ENCODE measurements around the gene FOSL2.

Gene FOSL2

GRCh38 chr2:28375742-28376631 lies 16.7 kb upstream of the FOSL2 start:
- DNase-seq = no peak

DNA sequence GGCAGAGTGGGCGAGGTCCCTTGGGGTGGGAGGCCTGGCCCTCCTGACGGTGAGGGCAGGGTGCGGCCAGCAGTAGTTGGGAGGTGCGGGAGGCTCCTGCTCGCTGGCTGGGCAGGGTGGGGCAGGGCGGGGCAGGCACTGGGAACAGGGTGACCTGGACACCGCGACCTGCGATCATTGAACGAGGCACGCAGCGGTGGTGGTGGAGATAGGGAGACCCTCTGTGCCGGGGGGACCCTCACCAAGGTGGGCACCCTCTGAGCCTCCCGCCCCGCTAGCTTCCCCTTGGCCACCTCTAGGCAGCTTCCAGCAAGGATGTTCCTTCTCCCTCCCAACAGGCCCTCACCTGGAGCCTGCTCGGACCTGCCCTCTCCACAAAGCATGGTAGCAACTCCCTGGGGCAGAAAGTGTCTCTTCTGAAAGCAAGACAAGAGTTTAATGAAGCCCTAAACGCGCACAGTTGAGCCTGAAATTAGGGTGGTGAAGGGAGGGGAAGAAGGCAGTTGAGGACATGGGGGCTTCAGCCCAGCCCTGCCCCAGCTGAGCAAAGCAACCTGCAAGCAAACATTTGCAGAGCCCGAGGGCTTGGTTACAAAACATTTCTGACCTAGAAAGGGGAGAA lies 15.4 kb upstream of the FOSL2 start:
- DNase-seq = no peak

GRCh38 chr2:28377984-28378678 lies 14.5 kb upstream of the FOSL2 start:
- DNase-seq = peak in 1 of 2 experiments; percentile 4

DNA sequence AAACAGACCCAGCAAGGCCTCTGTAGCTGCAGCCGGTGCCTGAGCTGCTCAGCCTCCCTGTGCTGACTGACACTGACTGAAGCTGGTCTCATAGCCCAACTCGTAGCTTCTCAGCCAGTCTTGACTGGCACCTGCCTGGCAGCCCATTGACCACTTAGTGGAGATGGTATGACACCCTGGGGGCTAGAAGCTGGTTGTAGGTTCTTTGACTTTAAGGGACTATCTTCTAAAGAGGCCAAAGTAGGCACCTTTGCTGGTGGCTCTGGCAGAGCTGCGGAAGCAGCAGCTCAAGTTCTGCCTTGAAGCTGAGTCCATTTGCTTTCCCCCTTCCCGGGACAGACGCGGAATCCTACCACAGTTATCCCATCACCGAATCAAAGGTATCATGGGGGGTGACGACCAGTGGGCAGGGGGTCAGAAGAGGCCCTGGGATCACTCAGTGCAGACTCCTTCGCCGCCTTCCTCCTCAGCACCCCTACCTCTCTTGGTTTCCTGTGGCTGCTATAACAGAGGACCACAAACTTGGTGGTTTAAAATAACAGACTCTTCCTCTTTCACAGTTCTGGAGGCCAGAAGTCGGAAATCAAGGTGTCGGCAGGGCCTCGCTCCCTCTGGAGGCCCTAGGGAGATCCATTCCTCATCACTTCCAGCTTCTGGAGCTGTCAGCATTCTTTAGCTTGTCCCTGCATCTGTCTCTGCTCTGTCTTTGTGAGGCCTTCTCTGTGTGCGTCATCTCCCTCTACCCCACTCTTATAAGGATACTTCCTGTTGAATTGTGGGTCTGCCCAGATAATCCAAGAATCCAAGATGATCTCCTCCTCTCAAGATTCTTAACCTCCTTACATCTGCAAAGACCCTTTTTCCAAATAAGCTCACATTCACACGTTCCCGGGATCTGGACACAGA lies 13.7 kb upstream of the FOSL2 start:
- no peak for DNase-seq

- DNase-seq = no peak
Observed at GRCh38 chr2:28380219-28380618, 12.4 kb upstream of the FOSL2 start.

GRCh38 chr2:28381225-28382180 lies 11.2 kb upstream of the FOSL2 start:
- no peak for DNase-seq

DNA sequence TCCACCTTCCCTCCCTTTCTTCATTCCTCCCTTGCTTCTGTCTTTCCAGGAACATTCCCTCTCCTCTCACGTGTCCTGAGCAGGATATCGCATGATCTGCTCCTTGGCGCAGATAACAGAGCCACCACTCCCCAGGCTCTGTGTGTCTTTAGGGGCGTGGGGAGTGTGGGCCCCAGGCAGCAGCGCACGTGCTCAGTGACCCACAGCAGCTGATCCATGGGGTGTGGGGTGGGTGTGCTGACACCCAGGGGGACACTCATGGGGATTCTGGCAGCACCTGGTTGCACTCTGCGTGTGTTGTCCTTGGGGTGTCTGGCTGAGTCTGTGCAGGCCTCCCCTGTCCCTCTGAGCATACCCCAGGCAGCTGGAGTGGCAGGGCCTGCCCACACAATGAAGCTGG lies 9.9 kb upstream of the FOSL2 start:
- DNase-seq = peak in 1 of 2 experiments; percentile 16

DNA sequence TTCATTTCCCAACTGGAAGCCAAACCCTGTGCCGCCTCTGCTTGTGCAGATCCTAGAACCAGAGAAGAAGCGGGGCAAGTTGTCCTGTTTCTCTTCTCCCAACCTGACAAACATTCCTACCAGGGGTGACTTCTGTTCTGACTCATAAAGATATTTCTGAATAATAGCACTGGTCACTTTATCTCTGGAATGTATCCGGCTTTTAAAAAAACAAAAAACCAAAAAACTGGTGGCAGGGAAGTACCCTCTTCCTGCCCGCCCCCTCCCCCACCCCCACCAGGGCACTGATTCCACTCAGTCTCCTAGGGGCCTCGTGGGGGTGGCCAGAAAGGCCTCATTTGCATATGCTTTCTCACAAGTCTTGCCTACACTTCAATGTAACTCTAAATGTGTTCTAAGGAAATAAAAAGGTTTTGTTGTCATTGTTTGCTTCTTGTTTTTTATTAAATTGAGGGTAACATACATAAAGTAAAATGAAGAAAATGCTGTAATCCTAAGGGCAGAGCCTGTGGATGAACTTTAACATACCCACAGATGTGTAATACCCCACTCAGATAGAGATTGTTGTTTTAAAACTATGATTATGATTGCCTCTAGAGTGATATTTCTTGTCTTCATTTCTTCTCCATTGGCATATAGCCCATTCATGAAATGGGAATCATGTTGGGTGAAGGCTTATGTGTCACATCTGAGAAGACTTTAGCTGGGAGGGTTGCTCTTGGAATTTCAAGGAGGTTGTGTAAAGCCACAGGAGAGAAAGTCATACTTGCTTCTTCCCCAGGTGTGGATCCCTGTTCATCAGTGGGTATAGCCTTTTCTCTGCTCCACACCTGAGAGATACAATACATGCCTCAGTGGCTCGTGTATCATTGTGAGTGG lies 5.3 kb upstream of the FOSL2 start:
- no peak for DNase-seq

DNA sequence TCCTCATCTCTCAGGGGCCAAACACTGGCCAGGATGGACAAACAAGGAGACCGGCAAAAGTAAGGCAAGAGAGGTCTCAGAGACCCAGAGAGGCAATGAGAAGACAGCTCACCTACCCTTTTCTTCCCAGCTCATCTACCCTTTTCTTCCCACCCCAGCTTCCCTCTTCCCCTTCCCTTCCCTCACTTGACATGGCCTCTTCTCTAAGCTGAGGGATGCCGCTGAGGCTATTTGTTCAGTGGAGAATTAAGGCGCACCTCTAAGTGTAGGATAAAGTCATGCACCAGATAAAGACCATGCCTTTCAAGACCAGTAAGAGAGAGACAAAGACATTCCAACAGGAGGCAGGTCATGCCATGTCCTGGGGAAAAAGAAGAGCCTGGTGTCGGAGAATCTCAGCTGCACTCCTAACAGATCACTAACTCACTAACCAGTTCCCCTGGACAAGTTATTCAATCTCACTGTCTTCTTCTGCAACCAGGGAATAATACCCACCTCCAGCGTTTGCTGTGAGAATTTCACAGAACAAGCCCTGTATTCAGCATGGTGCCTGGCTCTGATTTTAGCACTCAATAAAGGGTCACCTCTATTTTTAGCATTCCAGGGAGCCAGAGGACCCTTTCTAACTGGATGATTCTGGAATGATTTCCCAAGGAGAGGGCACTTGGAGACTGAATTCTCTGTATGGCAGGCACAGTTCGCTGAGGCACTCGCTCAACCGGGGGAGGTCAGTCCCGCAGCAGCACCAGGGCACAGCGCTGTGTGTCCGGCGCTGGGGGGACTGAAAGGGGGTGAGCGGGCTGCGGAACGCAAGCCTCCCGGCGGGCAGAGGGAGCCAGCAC lies 3.0 kb upstream of the FOSL2 start:
- no peak for DNase-seq

DNA sequence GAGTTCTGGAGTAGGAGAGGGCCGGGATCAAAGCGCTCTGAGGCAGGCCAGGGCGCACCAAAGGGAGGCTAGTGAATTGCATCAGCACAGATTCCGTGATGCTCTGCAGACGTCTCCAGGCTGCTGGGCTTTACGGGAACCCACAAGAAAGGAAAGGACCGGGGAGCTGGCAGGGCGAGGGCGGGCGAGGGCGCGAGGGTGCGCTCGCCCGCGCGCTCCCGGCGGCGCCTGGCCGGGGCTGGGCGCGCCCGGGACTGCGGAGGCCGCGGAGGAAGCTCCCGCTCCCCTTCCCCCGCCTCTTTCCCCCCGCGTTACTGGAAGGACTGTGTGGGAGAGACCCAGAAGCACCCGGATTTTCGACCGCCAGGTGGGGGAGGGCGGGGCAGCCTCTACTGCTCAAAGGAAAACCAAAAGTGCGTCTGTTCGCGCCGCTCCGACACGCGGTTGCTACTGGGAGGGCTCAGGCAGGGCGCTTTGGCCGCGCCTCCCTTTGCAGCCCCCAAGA lies 2.4 kb upstream of the FOSL2 start:
- DNase-seq = peak; percentile 62 to 77

GRCh38 chr2:28390746-28391563 lies 1.7 kb upstream of the FOSL2 start:
- peak; percentile 24 to 54 for DNase-seq

DNA sequence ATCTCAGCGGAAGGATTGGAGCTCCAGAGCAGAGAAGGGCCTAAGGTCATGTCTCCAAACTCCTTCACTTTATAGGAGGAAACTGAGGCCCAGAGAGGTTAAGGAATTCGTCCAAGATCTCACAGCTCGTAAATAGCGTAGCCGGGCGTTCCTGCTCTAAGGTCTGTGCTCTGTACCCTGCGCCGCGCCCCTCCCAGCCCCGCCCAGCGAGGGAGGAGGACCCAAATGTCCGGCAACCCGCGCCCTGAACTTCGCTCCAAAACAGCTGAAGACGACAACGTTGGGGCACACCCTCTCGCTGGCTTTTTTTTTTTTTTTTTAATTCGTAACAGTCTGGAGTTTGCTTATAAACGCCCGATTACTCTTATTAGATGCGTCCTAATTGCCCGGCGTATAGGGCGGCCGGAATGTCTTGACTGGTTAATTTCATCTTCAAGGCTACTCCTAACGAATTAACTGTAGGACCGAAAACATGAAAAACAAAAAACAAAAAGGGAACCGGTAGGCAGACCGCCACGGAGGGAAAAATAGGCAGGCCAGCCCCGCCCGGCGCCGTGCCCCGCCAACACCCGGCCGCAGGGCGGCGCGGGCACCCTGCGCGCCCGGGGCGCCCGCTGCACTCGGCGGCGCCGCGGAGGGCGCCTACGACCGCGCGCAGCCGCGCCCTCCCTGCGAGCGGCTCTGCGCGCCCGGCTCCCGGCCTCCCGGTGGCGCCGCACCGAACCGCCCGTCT lies 928 bp upstream of the FOSL2 start:
- peak; percentile 68 to 74 for DNase-seq

GRCh38 chr2:28393114-28393836 lies 617 bp downstream of the FOSL2 start:
- peak in 1 of 2 experiments; percentile 39 for DNase-seq

DNA sequence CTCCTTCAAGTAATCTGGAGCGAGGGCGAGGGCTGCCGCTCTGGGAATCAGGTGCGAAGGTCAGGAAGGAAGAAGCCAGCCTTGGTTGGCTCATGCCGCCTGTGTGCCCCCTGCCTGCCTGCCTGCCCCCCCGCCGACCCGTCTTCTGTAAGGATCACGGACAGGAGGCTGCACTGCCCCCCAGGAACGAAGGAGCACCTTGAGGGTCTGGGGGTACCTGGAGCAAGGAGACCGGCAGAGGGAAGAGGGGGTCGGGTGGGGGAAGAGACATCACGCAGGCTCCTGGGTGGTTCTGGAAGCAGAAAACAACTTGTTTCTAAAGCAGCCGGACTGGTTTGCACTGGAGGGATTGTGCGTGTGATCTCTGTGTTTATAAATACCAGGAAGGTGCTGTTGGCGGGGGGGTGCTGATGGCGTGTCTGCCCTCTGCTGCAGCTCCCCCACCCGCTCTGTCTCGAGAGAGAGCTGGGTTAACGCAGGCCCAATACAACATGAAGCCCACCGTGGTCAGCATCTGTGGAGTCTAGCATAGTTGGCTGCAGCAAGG lies 1.7 kb downstream of the FOSL2 start:
- peak in 1 of 2 experiments; percentile 9 for DNase-seq

DNA sequence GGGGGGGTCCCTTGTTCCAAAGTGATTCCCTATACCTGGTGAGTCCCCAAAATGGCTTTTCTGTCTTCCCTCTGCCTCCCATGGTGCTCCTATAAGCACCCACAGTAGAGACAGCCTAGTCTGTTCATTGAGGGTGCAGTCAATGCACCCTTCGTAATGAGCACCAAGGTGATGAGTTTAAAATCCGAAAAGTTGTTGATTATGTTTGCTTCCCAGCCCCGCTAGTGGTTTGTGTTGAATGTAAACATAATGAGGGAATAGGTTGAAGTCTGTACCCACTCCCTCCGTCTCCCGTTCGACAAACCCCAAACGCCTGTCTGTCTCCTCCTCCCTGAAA lies 2.3 kb downstream of the FOSL2 start:
- peak in 1 of 2 experiments; percentile 12 for DNase-seq

DNA sequence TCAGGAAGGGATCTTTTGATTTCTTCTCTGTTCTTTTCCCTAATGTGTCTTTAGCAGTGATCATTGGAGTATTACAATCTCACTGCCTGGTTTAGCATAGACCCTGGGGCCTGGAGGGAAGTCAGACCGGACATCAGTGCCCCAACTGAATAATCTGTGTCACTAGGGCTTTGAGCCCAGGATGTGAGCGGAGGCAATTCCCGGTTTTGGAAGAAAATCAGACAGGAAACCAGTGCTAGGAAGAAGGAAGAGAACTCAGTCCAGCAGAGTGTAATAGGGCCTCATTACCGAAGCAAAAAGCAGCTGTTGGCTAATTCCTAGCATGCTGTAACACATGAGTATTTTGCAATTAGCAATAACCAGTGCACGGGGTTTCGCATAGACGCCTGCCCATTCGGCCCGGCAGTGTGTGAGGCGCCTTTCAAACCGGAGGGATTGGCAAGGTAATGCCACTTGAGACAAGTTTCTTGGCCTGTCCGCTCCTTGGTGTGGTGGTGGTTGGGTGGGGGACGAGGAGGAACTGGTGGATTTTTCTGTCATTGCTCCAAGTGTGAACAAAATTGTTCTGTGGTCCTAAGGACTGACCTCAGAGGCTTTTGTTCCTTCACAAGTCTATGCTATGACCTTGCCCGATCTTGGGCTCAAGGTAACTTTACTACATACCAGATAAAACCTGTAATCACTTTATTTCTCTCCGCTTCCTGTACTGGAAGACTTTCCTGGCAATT lies 2.8 kb downstream of the FOSL2 start:
- DNase-seq = no peak

Data from SHP77 (cell line).